HFFc6 (cell line): ENCODE results near the gene FHIT. TPM values are rescaled to one million over a fixed set of nuclear protein-coding genes. Genes with fewer than 3 reads are reported as not detected.

Source experiments
- DNase-seq: peaks from one replicate; pipeline ENCODE4 v3.0.0-alpha.2; 2018
- H3K27ac Mint-ChIP-seq: 2 replicates; pipeline ENCODE4 v1.8.0; 2020; ENCODE audit warnings: mild to moderate bottlenecking, mixed read lengths
- H3K27me3 Mint-ChIP-seq: 2 replicates; pipeline ENCODE4 v1.8.0; 2021; ENCODE audit warnings: mild to moderate bottlenecking, moderate library complexity, mixed read lengths; ENCODE audit not compliant: insufficient read depth
- H3K36me3 Mint-ChIP-seq: 2 replicates; pipeline ENCODE4 v1.8.0; 2021; ENCODE audit warnings: low read depth, mixed read lengths
- H3K4me1 Mint-ChIP-seq: 2 replicates; pipeline ENCODE4 v1.8.0; 2020; ENCODE audit warnings: low read depth, mixed read lengths
- H3K4me3 Mint-ChIP-seq: 2 replicates; pipeline ENCODE4 v1.8.0; 2020; ENCODE audit warnings: mild to moderate bottlenecking, moderate library complexity, mixed read lengths
- H3K9me3 Mint-ChIP-seq: 2 replicates; pipeline ENCODE4 v1.8.0; 2020; ENCODE audit warnings: mild to moderate bottlenecking, mixed read lengths
- CTCF ChIP-seq: fragments of 200-600 bp; sonication (generic); IDR thresholded peaks from 2 replicates; pipeline ENCODE4 v1.5.0; 2021; ENCODE audit warnings: antibody characterized with exemption, mild to moderate bottlenecking
- total RNA-seq, 6 experiments: library from RNA; stranded (reverse); fragmentation: NEBNext Ultra II Directional; extraction: Animal tissue kit (Norgen Biotek cat#: 25700); gene quantifications; 2 replicates in 1 of 6; 3 replicates in 5 of 6; pipeline ENCODE4 v1.2.3, GENCODE V29; 2021

The FHIT gene
- total RNA-seq, 6 experiments from 2014 or later: 0.33 to 0.38 TPM; not detected in 4

DNA sequence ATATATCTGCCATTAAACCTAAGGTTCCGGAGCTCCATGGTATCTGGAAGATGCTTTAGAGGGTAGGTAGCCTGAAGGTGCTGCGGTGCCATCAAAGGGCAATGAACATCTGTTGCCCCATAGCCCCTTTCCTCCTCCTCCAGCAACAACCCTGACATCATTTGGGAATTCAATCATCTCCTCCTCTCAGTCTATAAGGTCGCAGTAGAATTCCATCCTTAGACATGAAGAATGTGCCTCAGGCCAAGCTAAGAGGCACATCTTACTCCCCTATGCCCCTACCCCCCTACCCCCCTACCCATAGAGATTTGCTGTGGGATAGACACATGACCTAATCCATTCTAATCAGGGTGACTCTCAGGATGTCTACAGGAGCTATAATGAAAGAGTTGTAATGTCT is 1101.8 kb downstream of the FHIT start:
- Mint-ChIP-seq H3K9me3 (peaks cover 20% of the 10 kb centered on the region), H3K36me3 (no peaks in the 10 kb centered on the region), H3K27me3 (no peaks in the 10 kb centered on the region), H3K4me3 (no peak overlapping the region), H3K27ac (no peak overlapping the region), H3K4me1 (no peaks in the 10 kb centered on the region)
- TF ChIP-seq CTCF: no peak
- DNase-seq: no peak

DNA sequence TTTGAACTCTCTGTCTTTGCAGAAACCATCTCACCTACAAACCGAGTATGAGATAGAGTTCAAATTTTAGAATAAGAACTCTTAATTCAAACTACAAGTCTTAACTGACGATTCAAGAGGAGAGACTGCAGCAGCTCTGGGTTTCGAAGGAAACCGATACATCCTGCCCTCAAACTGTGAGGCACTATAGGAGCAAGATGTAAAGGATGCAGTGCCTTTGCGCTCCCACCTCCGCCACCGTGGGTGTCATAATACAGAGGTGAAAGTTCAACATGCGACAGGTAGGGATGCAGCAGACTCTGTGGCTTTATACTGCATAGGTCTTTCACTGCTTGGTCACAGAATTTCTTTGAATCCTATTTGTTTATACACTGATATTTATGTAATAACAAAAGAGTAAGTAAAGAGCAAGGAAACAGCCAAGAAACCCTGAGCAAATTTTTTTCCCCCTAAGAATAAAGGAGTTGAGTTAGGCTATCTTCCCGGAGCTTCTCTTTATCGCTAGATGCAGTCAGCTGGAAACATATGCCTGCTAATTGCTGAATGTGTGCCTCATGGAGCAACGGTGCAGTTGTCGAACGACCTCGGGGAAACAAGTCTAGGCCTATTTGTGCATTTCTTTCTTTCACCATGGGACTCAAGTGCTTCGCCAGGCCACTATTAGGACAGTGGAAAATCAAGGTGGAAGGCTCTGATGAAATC is 1103.9 kb downstream of the FHIT start:
- Mint-ChIP-seq H3K27me3 (no peaks in the 10 kb centered on the region), H3K4me1 (no peaks in the 10 kb centered on the region), H3K27ac (no peak overlapping the region), H3K9me3 (peaks cover 17% of the 10 kb centered on the region), H3K4me3 (no peak overlapping the region), H3K36me3 (no peaks in the 10 kb centered on the region)
- no peak for DNase-seq
- no peak for TF ChIP-seq CTCF

GRCh38 chr3:60146121-60146520 is 1105.1 kb downstream of the FHIT start:
- no peaks in the 10 kb centered on the region for H3K27me3 Mint-ChIP-seq
- no peak for TF ChIP-seq CTCF
- peaks cover 18% of the 10 kb centered on the region; the same call in 1 of the 2 replicates for H3K9me3 Mint-ChIP-seq
- H3K4me1 Mint-ChIP-seq: no peaks in the 10 kb centered on the region
- H3K27ac Mint-ChIP-seq: no peak overlapping the region
- H3K36me3 Mint-ChIP-seq: no peaks in the 10 kb centered on the region
- no peak for DNase-seq
- no peak overlapping the region for H3K4me3 Mint-ChIP-seq

DNA sequence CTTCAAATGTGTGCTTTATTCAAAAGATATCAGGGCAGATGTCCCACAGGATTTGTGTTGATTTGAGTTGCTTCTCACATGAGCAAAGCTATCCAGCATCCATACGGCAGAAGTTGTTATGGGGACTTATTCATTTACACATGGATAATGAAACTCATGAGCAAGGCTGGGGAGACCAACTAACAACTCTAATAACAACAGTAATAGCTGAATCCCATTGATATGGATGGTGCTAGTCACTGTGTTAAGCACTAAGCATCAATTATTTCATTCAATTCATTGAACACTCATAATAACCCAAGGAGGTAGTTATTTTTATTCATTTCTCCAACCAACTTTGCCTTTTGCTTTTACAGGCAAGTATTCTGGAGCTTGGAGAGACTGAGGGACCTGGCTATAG is 1107.2 kb downstream of the FHIT start:
- DNase-seq: no peak

GRCh38 chr3:60142009-60142408 is 1109.2 kb downstream of the FHIT start:
- Mint-ChIP-seq H3K4me3 (no peak overlapping the region), H3K36me3 (no peaks in the 10 kb centered on the region)
- DNase-seq: no peak

More for the DNA sequence above, 1107.2 kb downstream of the FHIT start:
- peaks cover 29% of the 10 kb centered on the region; the same call in 1 of the 2 replicates for H3K9me3 Mint-ChIP-seq
- no peak overlapping the region for H3K27ac Mint-ChIP-seq
- H3K36me3 Mint-ChIP-seq: no peaks in the 10 kb centered on the region
- H3K27me3 Mint-ChIP-seq: no peaks in the 10 kb centered on the region
- no peaks in the 10 kb centered on the region for H3K4me1 Mint-ChIP-seq
- no peak overlapping the region for H3K4me3 Mint-ChIP-seq
- no peak for TF ChIP-seq CTCF

More at GRCh38 chr3:60142009-60142408, 1109.2 kb downstream of the FHIT start:
- peaks cover 45% of the 10 kb centered on the region for H3K9me3 Mint-ChIP-seq
- H3K27ac Mint-ChIP-seq: no peak overlapping the region
- H3K4me1 Mint-ChIP-seq: no peaks in the 10 kb centered on the region
- TF ChIP-seq CTCF: no peak
- H3K27me3 Mint-ChIP-seq: no peaks in the 10 kb centered on the region
